ENCODE measurements around the gene KLF16.
"Not testable (repeated sequence)": the region's sequence is repeated elsewhere in the genome, so short reads cannot be mapped to it uniquely, and the experiment has no call there.

The KLF16 gene

DNA sequence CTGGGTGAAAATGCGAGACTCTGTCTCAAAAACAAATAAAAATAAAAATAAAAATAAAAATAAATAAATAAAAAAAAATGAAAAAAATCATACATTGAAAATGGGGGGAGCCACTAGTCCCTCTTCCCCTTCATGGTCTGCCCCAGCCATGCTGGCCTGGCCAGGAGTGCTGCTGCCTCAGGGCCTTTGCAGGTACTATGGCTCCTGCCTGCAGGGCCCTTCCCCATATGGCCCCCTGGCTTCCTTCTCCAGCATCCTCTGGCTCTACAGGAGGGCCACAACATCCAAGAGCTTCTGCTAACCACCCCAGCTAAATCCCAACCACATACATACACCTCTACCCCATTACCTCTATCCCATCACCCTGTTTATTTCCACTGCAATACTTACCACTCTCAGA lies 26.5 kb upstream of the KLF16 start:
- Histone ChIP-seq H3K4me2 (no peak overlapping the region), H3K36me3 (no peaks in the 10 kb centered on the region), H3K4me3 (no peak overlapping the region), H3K4me1 (peaks cover 27 to 53% (median 46%) of the 10 kb centered on the region in 10 experiments), H3K27me3 (no peaks in the 10 kb centered on the region), H3K9ac (no peak overlapping the region), H3K27ac (0 out of 22 replicates have a peak overlapping the region, but pooled peaks of 1 of the 11 experiments have one; percentile 6), H3K9me3 (replicated peaks in 1 of 11) (no peaks in the 10 kb centered on the region), H4K20me1 (peaks cover 0 to 2% (median 1%) of the 10 kb centered on the region in 11 experiments; a peak in 14 of 22 replicates)
- TF ChIP-seq Cebpa-rat (IDR thresholded peaks at IDR 0.05): no peak

DNA sequence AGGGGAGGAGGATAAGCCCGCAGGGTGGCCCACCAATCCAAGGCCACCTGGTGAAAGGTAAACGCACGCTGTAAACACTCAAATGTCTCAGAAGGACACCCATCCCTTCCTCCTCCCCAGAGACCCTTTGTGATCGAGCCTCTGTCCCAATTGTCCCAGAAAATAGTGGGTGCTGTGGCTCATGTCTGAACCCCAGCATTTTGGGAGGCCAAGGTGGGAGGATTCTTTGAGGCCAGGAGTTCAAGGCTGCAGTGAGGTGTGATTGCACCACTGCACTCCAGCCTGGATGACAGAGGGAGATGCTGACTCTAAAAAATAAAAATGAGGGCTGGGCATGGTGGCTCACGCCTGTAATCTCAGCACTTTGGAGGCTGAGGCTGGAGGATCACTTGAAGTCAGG lies 25.0 kb upstream of the KLF16 start:
- 0 out of 22 replicates have a peak overlapping the region, but pooled peaks of 1 of the 11 experiments have one; percentile 29 for H3K9ac ChIP-seq
- no peak overlapping the region for H3K4me2 ChIP-seq
- H4K20me1 ChIP-seq: peaks cover 14 to 17% (median 17%) of the 10 kb centered on the region in 11 experiments
- no peak overlapping the region for H3K4me3 ChIP-seq
- 0 out of 22 replicates have a peak, but pooled peaks cover 0 to under 1% (median 0%) of the 10 kb centered on the region in 11 experiments for H3K36me3 ChIP-seq
- peak overlapping the region in 1 of 11 experiments; percentile 61; a peak in 1 of 22 replicates for H3K27ac ChIP-seq
- no peaks in the 10 kb centered on the region for H3K9me3 ChIP-seq (replicated peaks in 1 of 11)
- H3K4me1 ChIP-seq: peaks cover 28 to 53% (median 44%) of the 10 kb centered on the region in 10 experiments
- TF ChIP-seq Cebpa-rat (IDR thresholded peaks at IDR 0.05): no peak
- no peaks in the 10 kb centered on the region for H3K27me3 ChIP-seq

DNA sequence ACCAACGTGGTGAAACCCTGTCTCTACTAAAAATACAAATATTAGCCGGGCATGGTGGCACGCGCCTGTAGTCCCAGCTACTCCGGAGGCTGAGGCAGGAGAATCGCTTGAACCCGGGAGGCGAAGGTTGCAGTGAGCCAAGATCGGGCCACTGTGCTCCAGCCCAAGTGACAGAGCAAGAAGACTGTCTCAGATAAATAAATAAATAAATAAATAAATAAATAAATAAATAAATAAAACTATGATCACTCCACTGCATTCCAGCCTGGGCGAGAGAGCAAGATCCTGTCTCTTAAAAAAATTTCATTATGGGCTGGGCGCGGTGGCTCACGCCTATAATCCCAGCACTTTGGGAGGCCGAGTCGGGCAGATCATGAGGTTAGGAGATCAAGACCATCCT lies 23.0 kb upstream of the KLF16 start:
- Histone ChIP-seq H4K20me1 (peaks cover 26 to 36% (median 34%) of the 10 kb centered on the region in 11 experiments), H3K4me2 (peak overlapping the region in 9 of 11 experiments; percentile 26 to 56 (median 41); a peak in 12 of 22 replicates), H3K4me1 (peaks cover 47 to 58% (median 53%) of the 10 kb centered on the region in 10 experiments), H3K27ac (peak overlapping the region in 1 of 11 experiments; percentile 61; a peak in 1 of 22 replicates)
- H3K9me3 ChIP-seq (replicated peaks in 1 of 11); H3K27me3 ChIP-seq; H3K4me3 ChIP-seq; H3K36me3 ChIP-seq; H3K9ac ChIP-seq: not testable (repeated sequence)

DNA sequence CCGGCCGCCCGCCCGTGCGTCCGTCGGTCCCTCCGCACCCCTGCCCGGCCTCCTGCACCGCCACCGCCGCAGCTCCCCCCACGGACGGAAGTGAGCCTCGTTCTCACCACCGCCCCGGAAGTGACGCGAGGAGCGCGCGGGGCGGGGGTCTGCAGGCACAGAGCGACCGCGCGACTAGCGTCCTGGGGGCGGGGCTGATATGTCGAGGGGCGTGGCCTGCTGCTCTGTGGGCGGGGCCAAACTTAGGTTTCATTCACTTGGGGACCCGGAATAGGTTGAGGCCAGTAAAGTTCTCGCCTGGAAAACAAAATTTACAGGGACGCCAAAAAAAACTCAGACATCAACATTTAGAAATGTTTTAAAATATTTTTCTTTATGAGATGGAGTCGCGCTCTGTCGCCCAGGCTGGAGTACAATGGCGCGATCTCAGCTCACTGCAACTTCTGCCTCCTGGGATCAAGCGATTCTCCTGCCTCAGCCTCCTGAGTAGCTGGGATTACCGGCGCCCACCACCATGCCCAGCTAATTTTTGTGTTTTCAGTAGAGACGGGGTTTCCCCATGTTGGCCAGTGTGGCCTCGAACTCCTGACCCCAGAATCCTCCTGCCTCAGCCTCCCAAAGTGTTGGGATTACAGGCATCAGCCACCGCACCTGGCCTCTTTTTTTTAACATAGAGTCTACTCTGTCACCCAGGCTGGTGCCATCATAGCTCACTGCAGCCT lies 22.2 kb upstream of the KLF16 start, which contains the start of gene ABHD17A:
ABHD17A (minus strand) TSS at position 99 of the 722 bp plus-strand sequence. CDS start 3,930 bp downstream, outside the sequence.
- peak within 1 kb of the TSS; percentile 75 to 89 (median 84) for H3K27ac ChIP-seq
- H3K4me3 ChIP-seq: peak within 1 kb of the TSS; percentile 85 to 99 (median 97)
- H3K4me1 ChIP-seq: peaks cover 53 to 64% (median 59%) of the 10 kb centered on the region in 10 experiments
- peak within 1 kb of the TSS; percentile 86 to 96 (median 93) for H3K9ac ChIP-seq
- peak within 1 kb of the TSS; percentile 95 to 100 (median 99) for H3K4me2 ChIP-seq
- H3K9me3 ChIP-seq (replicated peaks in 1 of 11); H3K27me3 ChIP-seq: not testable (repeated sequence)
- peaks cover 0 to 11% (median 5%) of the 10 kb centered on the region in 11 experiments; a peak in 13 of 22 replicates for H3K36me3 ChIP-seq
- peaks cover 31 to 43% (median 40%) of the 10 kb centered on the region in 11 experiments for H4K20me1 ChIP-seq

DNA sequence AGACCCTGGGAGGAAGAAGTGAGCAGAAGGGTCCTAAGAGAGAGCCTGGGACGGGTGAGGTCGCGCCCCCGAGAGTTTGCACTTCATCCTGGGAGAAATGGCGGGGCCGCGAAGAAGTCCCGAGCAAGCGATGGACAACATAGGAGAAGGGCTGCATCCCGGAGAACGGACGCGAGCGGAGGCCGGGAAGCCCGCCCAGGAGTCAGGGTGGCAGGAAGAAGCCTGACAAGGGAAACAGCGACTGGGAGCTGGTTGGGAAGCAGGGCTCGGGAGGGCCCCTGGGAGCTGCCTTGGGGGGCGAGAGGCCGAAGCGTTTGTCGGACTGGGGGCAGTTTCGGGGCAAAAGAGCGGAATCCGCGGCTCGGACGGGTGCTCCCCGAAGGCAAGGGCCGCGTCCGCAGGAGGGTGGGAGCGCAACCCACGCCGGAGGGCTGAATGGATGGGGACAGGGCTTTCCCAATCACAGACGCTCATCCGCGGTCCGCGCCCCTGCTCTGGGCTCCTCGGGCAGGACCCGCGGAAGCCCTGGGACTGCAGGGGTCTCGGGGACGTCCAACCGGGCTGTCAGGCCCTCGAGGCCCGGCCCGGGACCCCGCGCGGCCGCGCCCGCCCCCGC lies 21.4 kb upstream of the KLF16 start:
- Histone ChIP-seq H3K27ac (peak overlapping the region; percentile 75 to 89 (median 84)), H3K9ac (peak overlapping the region; percentile 86 to 96 (median 93)), H3K27me3 (no peaks in the 10 kb centered on the region), H4K20me1 (peaks cover 38 to 50% (median 45%) of the 10 kb centered on the region in 11 experiments), H3K9me3 (replicated peaks in 1 of 11) (no peaks in the 10 kb centered on the region), H3K4me2 (peak overlapping the region; percentile 95 to 100 (median 99)), H3K36me3 (peaks cover 0 to 18% (median 11%) of the 10 kb centered on the region in 11 experiments; a peak in 13 of 22 replicates), H3K4me3 (peak overlapping the region; percentile 85 to 99 (median 97)), H3K4me1 (peaks cover 55 to 70% (median 64%) of the 10 kb centered on the region in 10 experiments)
- TF ChIP-seq Cebpa-rat (IDR thresholded peaks at IDR 0.05): no peak

DNA sequence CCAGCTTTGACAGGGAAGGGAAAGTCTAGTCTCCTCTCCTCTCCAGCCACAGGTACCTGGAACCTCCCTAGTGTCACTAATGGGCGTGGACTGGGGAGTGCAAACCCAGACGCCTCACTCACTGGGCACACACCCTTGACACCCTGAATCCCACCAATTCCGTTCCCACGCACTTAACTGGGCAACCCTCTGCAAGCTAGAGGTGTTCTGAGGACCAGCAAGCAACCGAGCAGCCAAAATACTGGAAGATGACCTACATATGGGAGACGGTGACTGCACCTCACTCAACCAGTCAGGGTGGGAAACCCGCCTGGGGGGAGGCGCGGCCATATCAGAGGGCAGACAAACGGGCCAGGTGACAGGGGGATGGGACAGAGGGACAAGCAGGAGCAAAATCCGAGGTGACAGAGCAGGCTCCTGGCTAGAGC lies 20.9 kb upstream of the KLF16 start:
- peaks cover 38 to 50% (median 45%) of the 10 kb centered on the region in 11 experiments for H4K20me1 ChIP-seq
- H3K27me3 ChIP-seq: no peaks in the 10 kb centered on the region
- no peaks in the 10 kb centered on the region for H3K9me3 ChIP-seq (replicated peaks in 1 of 11)
- peaks cover 55 to 70% (median 64%) of the 10 kb centered on the region in 10 experiments for H3K4me1 ChIP-seq
- peaks cover 0 to 19% (median 11%) of the 10 kb centered on the region in 11 experiments; a peak in 13 of 22 replicates for H3K36me3 ChIP-seq
- no peak for TF ChIP-seq Cebpa-rat (IDR thresholded peaks at IDR 0.05)
- H3K4me3 ChIP-seq: peak overlapping the region; percentile 85 to 99 (median 97)
- peak overlapping the region; percentile 75 to 89 (median 84); a peak in 21 of 22 replicates for H3K27ac ChIP-seq
- peak overlapping the region; percentile 95 to 100 (median 99) for H3K4me2 ChIP-seq
- peak overlapping the region; percentile 86 to 96 (median 93) for H3K9ac ChIP-seq

DNA sequence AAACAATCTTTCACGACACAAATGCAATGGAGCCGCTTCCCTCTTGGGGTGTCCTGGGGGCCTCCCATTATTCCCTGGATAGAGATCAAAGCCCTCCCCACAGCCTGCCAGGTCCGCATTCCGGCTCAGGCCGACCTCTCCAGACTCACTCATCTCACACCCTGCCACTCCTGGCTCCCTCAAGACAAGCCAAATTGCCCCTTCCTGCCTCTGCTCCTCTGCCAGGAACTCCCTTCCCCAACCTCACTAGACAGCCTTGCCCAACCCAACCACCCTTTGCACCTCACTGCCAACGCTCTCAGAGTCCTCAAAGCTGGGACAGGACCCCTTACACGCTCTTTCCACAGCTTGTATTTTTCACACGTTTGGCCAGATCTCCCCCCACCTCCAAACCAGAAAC lies 20.4 kb upstream of the KLF16 start:
- H3K27ac ChIP-seq: peak overlapping the region; percentile 75 to 89 (median 84); a peak in 19 of 22 replicates
- TF ChIP-seq Cebpa-rat (IDR thresholded peaks at IDR 0.05): no peak
- peaks cover 38 to 50% (median 45%) of the 10 kb centered on the region in 11 experiments for H4K20me1 ChIP-seq
- no peaks in the 10 kb centered on the region for H3K9me3 ChIP-seq (replicated peaks in 1 of 11)
- H3K4me1 ChIP-seq: peaks cover 55 to 70% (median 64%) of the 10 kb centered on the region in 10 experiments
- H3K9ac ChIP-seq: peak overlapping the region; percentile 86 to 96 (median 93)
- H3K36me3 ChIP-seq: peaks cover 0 to 19% (median 11%) of the 10 kb centered on the region in 11 experiments; a peak in 13 of 22 replicates
- H3K27me3 ChIP-seq: no peaks in the 10 kb centered on the region
- peak overlapping the region; percentile 85 to 99 (median 97) for H3K4me3 ChIP-seq
- peak overlapping the region; percentile 95 to 100 (median 99) for H3K4me2 ChIP-seq

DNA sequence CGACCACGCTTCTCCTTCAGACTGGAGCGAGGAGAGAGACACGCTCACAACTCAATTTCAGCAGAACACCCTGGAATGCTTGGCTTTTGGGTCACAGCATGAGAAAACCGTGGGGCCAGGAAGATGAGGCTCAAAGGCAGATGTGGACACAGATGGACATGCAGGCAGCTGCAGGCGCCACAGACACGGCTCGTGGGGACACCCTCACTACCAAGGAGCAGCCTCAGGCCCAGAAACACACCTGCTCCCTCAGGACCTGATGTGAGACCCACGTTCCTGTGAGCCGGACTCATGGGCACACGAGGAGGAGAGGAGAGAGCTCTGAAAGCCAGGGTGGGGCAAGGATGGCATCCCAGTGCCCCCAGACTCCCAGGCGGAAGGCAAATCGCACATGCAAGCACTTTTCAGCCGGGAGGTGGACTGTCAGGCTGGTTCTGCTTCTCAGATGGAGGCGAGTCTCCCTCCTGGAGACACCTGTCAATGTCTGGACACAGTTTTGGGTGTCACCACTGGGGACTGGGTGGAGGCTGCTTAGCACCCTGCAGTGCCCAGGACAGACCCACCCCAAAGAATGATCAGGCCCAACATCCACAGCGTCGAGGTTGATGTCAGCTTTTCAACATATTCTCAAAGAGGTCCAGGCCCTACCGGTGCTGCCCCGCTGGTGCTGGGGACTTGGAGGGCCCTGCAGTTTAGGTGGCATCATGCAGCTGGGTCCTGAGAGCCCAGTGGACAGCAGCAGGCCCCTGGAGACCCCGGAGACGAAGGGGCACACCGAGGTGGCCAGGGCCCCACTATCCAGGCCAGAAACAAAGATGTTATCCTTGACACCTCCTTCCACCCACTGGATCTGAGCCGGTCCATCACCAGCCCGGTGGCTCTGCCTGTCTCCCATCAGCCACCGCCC lies 19.7 kb upstream of the KLF16 start:
- Histone ChIP-seq H3K9ac (peak overlapping the region; percentile 86 to 96 (median 93)), H3K4me3 (peak overlapping the region; percentile 85 to 99 (median 97)), H3K27me3 (no peaks in the 10 kb centered on the region), H3K36me3 (peaks cover 0 to 19% (median 11%) of the 10 kb centered on the region in 11 experiments; a peak in 13 of 22 replicates), H4K20me1 (peaks cover 38 to 55% (median 45%) of the 10 kb centered on the region in 11 experiments), H3K9me3 (replicated peaks in 1 of 11) (no peaks in the 10 kb centered on the region), H3K27ac (peak overlapping the region; percentile 66 to 89 (median 84); a peak in 20 of 22 replicates), H3K4me2 (peak overlapping the region; percentile 95 to 100 (median 99)), H3K4me1 (peaks cover 55 to 69% (median 64%) of the 10 kb centered on the region in 10 experiments)
- TF ChIP-seq Cebpa-rat (IDR thresholded peaks at IDR 0.05): no peak

Data from BLaER1 treated with 17β-estradiol and CSF1 and Interleukin-3, amounts not matched to agents 10 nM and 100 nM (cell line).